Glomerular visceral epithelial cell (primary cell): ENCODE results near the gene DNAI2.
A peak's percentile ranks its signal among the peaks of the same experiment; 100 is the strongest.

Experiments used
- DNase-seq: peaks from one replicate; pipeline ENCODE4 v3.0.0-alpha.2; 2016; ENCODE audit errors: extremely low spot score

Gene DNAI2

GRCh38 chr17:74361230-74362068 lies 87.4 kb downstream of the DNAI2 start, which contains the start of gene BTBD17:
BTBD17 (minus strand) TSS chr17:74361868; CDS start chr17:74361819, 49 bp downstream.
- DNase-seq: peak; percentile 30

- no peak for DNase-seq
Measured at GRCh38 chr17:74362069-74362405, 88.0 kb downstream of the DNAI2 start.

- DNase-seq: no peak
Measured at GRCh38 chr17:74362810-74363498, 88.9 kb downstream of the DNAI2 start.
